C4-2B (cell line): ENCODE results near the gene GARIN1A.
"Not testable (repeated sequence)": the region's sequence is repeated elsewhere in the genome, so short reads cannot be mapped to it uniquely, and the experiment has no call there.

ENCODE experiments used
- ZFX ChIP-seq: fragments of 450-650 bp; IDR thresholded peaks from 2 replicates; pipeline ENCODE4 v1.6.1; 2017
- TF ChIP-seq, protein P1 (sequence below): fragments of 450-650 bp; conservative IDR thresholded peaks from 2 replicates; pipeline ENCODE4 v1.5.1; 2017; ENCODE audit warnings: mild to moderate bottlenecking

DNA sequence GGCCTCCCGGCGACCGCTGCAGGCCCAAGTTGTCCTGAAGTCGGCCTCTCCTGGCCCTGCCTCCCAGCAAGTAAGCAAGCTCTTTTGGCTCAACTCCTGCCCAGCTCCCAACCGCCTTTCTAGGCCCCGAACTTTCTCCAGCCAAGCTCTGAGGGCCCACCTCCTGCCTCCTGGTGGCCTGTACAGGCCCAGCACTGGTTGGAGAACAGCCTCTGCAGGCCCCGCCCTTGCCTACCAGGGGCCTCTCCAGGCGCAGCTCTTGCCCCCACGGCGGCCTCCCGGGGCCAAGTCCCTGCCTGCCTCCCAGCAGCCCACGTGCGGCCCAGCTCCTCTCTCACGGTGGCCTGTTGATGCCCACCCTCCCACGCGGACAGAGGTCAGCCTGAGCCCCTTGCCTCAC is 18.9 kb upstream of the GARIN1A start:
- TF ChIP-seq, protein P1, sequence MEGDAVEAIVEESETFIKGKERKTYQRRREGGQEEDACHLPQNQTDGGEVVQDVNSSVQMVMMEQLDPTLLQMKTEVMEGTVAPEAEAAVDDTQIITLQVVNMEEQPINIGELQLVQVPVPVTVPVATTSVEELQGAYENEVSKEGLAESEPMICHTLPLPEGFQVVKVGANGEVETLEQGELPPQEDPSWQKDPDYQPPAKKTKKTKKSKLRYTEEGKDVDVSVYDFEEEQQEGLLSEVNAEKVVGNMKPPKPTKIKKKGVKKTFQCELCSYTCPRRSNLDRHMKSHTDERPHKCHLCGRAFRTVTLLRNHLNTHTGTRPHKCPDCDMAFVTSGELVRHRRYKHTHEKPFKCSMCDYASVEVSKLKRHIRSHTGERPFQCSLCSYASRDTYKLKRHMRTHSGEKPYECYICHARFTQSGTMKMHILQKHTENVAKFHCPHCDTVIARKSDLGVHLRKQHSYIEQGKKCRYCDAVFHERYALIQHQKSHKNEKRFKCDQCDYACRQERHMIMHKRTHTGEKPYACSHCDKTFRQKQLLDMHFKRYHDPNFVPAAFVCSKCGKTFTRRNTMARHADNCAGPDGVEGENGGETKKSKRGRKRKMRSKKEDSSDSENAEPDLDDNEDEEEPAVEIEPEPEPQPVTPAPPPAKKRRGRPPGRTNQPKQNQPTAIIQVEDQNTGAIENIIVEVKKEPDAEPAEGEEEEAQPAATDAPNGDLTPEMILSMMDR: not testable (repeated sequence)
- not testable (repeated sequence) for TF ChIP-seq ZFX
